CD4-positive, alpha-beta T cell (primary cell): Measurements from ENCODE around the gene SPNS3. TPM values are rescaled to one million over a fixed set of nuclear protein-coding genes. Genes with fewer than 3 reads are reported as not detected.

Experiments used
- ATAC-seq: fragments of 200-7000 bp; cut with Tn5 transposase; one replicate; pipeline ENCODE4 v1.10.0; 2022; ENCODE audit warnings: mild to moderate bottlenecking; ENCODE audit not compliant: poor library complexity
- CTCF ChIA-PET: fragments of 350-600 bp; sonication (Branson Sonifier 250); formaldehyde crosslinking; loops from one replicate; lab custom pipeline; 2021; ENCODE audit warnings: antibody characterized with exemption, inconsistent platforms; lab: Charles Lee
- POLR2A ChIA-PET: fragments of 350-600 bp; sonication (Branson Sonifier 250); formaldehyde crosslinking; loops from one replicate; lab custom pipeline; 2021; ENCODE audit warnings: antibody characterized with exemption, inconsistent platforms; lab: Charles Lee
- DNase-seq, 14 experiments: peaks; one replicate each; pipeline ENCODE4 v3.0.0-alpha.2; 2013 to 2020; ENCODE audit warnings: mixed read lengths in 2 of 14
- H3K27ac ChIP-seq, 2 donors: one replicate each; pipeline versions ENCODE4 v1.5.1 to v1.7.0; 2013; ENCODE audit warnings: low read length in 2 of 2, low read depth in 1 of 2, mild to moderate bottlenecking in 1 of 2
- H3K27me3 ChIP-seq, 2 experiments: 1 replicate in 1 of 2; 2 replicates in 1 of 2; pipeline versions ENCODE4 v1.6.1 to v1.7.0; 2013; ENCODE audit warnings: low read length in 2 of 2, control low read depth in 1 of 2, mild to moderate bottlenecking in 1 of 2, moderate library complexity in 1 of 2; ENCODE audit not compliant: insufficient read depth in 2 of 2, control insufficient read depth in 1 of 2
- H3K36me3 ChIP-seq: one replicate; pipeline ENCODE4 v1.6.1; 2013; ENCODE audit warnings: low read length, control low read depth; ENCODE audit not compliant: insufficient read depth
- H3K4me1 ChIP-seq: one replicate; pipeline ENCODE4 v1.6.1; 2013; ENCODE audit warnings: low read length, control low read depth; ENCODE audit not compliant: insufficient read depth
- H3K4me3 ChIP-seq: one replicate; pipeline ENCODE4 v1.5.1; 2013; ENCODE audit warnings: mild to moderate bottlenecking, low read length, moderate library complexity
- H3K9me3 ChIP-seq, 2 experiments: 1 replicate in 1 of 2; 2 replicates in 1 of 2; pipeline versions ENCODE4 v1.6.1 to v1.7.0; 2013; ENCODE audit warnings: low read length in 2 of 2, mild to moderate bottlenecking in 2 of 2, control low read depth in 1 of 2, moderate library complexity in 1 of 2; ENCODE audit not compliant: control insufficient read depth in 1 of 2, insufficient read depth in 1 of 2
- H3K27ac Mint-ChIP-seq: one replicate; pipeline ENCODE4 v1.8.0; 2020; ENCODE audit warnings: mixed read lengths
- H3K27me3 Mint-ChIP-seq: one replicate; pipeline ENCODE4 v1.8.0; 2021; ENCODE audit warnings: mixed read lengths
- H3K36me3 Mint-ChIP-seq: one replicate; pipeline ENCODE4 v1.8.0; 2021; ENCODE audit warnings: low read depth, mixed read lengths
- H3K4me1 Mint-ChIP-seq: one replicate; pipeline ENCODE4 v1.8.0; 2021; ENCODE audit warnings: low read depth, mixed read lengths
- H3K4me3 Mint-ChIP-seq: one replicate; pipeline ENCODE4 v1.8.0; 2020; ENCODE audit warnings: mild to moderate bottlenecking, mixed read lengths
- H3K9me3 Mint-ChIP-seq: one replicate; pipeline ENCODE4 v1.8.0; 2020; ENCODE audit warnings: mixed read lengths
- intact Hi-C, 2 experiments: fragments of 100-400 bp; cut with DNase I in 1 of 2; cut with micrococcal nuclease in 1 of 2; formaldehyde crosslinking; loops; one replicate each; pipeline versions ENCODE4 v1.15.1 to v1.9.0; 2023 to 2025; cut with DNase I, micrococcal nuclease
- total RNA-seq, 174 experiments: library from RNA in 2 of 174; stranded (reverse) in 2 of 174; gene quantifications; one replicate each; pipeline ENCODE4 v1.2.3 and lab custom pipeline; 2021 to 2026
- TF ChIP-seq, protein P1 (sequence below): fragments of 200-600 bp; IDR thresholded peaks from one replicate; pipeline ENCODE4 v1.8.0; 2022; ENCODE audit warnings: antibody characterized with exemption, mild to moderate bottlenecking

SPNS3 gene
- total RNA-seq, 2 experiments from 2014 or later = 2.3 to 2.5 TPM

- peaks cover 30% of the 10 kb centered on the region for H3K4me1 Mint-ChIP-seq
- H3K27me3 Mint-ChIP-seq = peaks cover 36% of the 10 kb centered on the region
- intact Hi-C loops = no loop called here
- CTCF ChIA-PET = no interaction called here
- peak within 1 kb of the TSS; percentile 83 for H3K4me3 Mint-ChIP-seq
- Histone ChIP-seq H3K36me3 (no peaks in the 10 kb centered on the region), H3K27me3 (peaks cover 32 to 36% of the 10 kb centered on the region in 2 experiments), H3K4me3 (peak within 1 kb of the TSS; percentile 45), H3K27ac (no peak within 1 kb of the TSS), H3K4me1 (peaks cover 33% of the 10 kb centered on the region), H3K9me3 (peaks cover 0 to 4% of the 10 kb centered on the region in 2 experiments)
- no peaks in the 10 kb centered on the region for H3K36me3 Mint-ChIP-seq
- ATAC-seq = peak; percentile 93
- POLR2A ChIA-PET = interaction anchor here (0.9 to 2.9 kb wide), 5 partner anchors 11 to 56 kb away, joined by 3 to 21 read pairs (median 3); partner anchors contain the start of gene MYBBP1A
- TF ChIP-seq, protein P1, sequence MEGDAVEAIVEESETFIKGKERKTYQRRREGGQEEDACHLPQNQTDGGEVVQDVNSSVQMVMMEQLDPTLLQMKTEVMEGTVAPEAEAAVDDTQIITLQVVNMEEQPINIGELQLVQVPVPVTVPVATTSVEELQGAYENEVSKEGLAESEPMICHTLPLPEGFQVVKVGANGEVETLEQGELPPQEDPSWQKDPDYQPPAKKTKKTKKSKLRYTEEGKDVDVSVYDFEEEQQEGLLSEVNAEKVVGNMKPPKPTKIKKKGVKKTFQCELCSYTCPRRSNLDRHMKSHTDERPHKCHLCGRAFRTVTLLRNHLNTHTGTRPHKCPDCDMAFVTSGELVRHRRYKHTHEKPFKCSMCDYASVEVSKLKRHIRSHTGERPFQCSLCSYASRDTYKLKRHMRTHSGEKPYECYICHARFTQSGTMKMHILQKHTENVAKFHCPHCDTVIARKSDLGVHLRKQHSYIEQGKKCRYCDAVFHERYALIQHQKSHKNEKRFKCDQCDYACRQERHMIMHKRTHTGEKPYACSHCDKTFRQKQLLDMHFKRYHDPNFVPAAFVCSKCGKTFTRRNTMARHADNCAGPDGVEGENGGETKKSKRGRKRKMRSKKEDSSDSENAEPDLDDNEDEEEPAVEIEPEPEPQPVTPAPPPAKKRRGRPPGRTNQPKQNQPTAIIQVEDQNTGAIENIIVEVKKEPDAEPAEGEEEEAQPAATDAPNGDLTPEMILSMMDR = no peak
- DNase-seq = peak; percentile 24 to 84 (median 54)
- H3K9me3 Mint-ChIP-seq = no peaks in the 10 kb centered on the region
- no peak within 1 kb of the TSS for H3K27ac Mint-ChIP-seq
Observed at GRCh38 chr17:4498461-4499397, 65.0 kb downstream of the SPNS3 start, which contains the start of gene SPNS2. TSS of gene SPNS2 (plus strand) at chr17:4498881. CDS start at chr17:4499048, 167 bp downstream.

- intact Hi-C loops = no loop called here
- peak overlapping the region; percentile 45 for H3K4me3 ChIP-seq
- Mint-ChIP-seq H3K36me3 (no peaks in the 10 kb centered on the region), H3K27me3 (peaks cover 45% of the 10 kb centered on the region), H3K9me3 (no peaks in the 10 kb centered on the region), H3K27ac (no peak overlapping the region), H3K4me1 (peaks cover 34% of the 10 kb centered on the region), H3K4me3 (peak overlapping the region; percentile 83)
- ChIA-PET POLR2A (interaction anchor here (0.9 to 2.9 kb wide), 3 partner anchors 14 to 55 kb away, joined by 3 to 21 read pairs (median 10); partner anchors contain the start of gene MYBBP1A), CTCF (no interaction called here)
- no peak overlapping the region for H3K27ac ChIP-seq
- DNase-seq = peak in 7 of 14 experiments; percentile 7 to 65 (median 33)
- peaks cover 42% of the 10 kb centered on the region for H3K4me1 ChIP-seq
- TF ChIP-seq, protein P1 = no peak
- H3K36me3 ChIP-seq = no peaks in the 10 kb centered on the region
- peaks cover 0 to 4% of the 10 kb centered on the region in 2 experiments for H3K9me3 ChIP-seq
- H3K27me3 ChIP-seq = peaks cover 38 to 42% of the 10 kb centered on the region in 2 experiments
- ATAC-seq = peak; percentile 27
Observed at GRCh38 chr17:4499431-4500190, 65.9 kb downstream of the SPNS3 start.

GRCh38 chr17:4500191-4500571 lies 66.4 kb downstream of the SPNS3 start:
- Mint-ChIP-seq H3K36me3 (no peaks in the 10 kb centered on the region), H3K4me3 (peak overlapping the region; percentile 83), H3K4me1 (peaks cover 39% of the 10 kb centered on the region), H3K9me3 (no peaks in the 10 kb centered on the region), H3K27ac (no peak overlapping the region), H3K27me3 (peaks cover 49% of the 10 kb centered on the region)
- TF ChIP-seq, protein P1 = no peak
- Histone ChIP-seq H3K36me3 (no peaks in the 10 kb centered on the region), H3K27me3 (peaks cover 38 to 42% of the 10 kb centered on the region in 2 experiments), H3K27ac (no peak overlapping the region), H3K4me3 (peak overlapping the region; percentile 45), H3K9me3 (peaks cover 0 to 4% of the 10 kb centered on the region in 2 experiments), H3K4me1 (peaks cover 44% of the 10 kb centered on the region)
- no peak for ATAC-seq
- intact Hi-C loops = no loop called here
- POLR2A ChIA-PET = interaction anchor here (1.5 to 2.9 kb wide), 2 partner anchors 14 to 19 kb away, joined by 10 to 21 read pairs; no protein-coding TSS in a partner anchor
- DNase-seq = no peak
- CTCF ChIA-PET = no interaction called here
